Measurements from ENCODE around the gene CAMSAP2. TPM values are rescaled to one million over a fixed set of nuclear protein-coding genes. Genes with fewer than 3 reads are reported as not detected.

Gene CAMSAP2
- total and polyA plus RNA-seq, 8 donors: 2.7 to 10.3 (median 4.4) TPM

DNA sequence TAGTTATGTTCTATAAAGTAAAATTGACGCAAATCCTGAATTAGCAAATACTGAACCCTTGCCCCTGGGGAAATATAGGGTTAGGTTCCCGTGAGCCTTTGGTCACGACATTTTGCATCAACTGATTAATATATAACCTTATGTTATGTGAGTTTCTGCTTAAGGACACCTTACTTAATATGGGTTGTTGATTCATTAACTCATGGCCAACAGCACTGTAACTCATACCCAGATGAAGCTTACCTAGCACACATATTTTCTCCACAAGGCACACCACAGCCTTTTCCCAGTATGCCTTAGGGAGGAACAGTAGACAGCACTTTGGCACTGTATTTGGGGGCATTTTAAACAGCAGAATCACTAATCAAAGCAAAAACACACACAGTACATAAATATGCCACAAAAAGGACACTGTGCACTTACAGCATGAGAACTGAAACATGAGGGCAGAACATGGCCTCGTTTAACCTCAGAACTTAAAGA lies 171.1 kb downstream of the CAMSAP2 start:
- intact Hi-C loops (cut with DNase I): no loop called here
- no peak for DNase-seq
- no peaks in the 10 kb centered on the region for H3K27me3 ChIP-seq
- H3K4me1 ChIP-seq: no peaks in the 10 kb centered on the region
- no peak overlapping the region for H3K27ac ChIP-seq
- no peaks in the 10 kb centered on the region for H3K9me3 ChIP-seq
- whole genome bisulfite sequencing, 2 donors: 74 to 84% methylated on average over 4 of the region's 4 CpGs
- no peak for ATAC-seq
- H3K36me3 ChIP-seq: peaks cover 0 to 60% (median 0%) of the 10 kb centered on the region in 3 donors
- TF ChIP-seq, protein P1, sequence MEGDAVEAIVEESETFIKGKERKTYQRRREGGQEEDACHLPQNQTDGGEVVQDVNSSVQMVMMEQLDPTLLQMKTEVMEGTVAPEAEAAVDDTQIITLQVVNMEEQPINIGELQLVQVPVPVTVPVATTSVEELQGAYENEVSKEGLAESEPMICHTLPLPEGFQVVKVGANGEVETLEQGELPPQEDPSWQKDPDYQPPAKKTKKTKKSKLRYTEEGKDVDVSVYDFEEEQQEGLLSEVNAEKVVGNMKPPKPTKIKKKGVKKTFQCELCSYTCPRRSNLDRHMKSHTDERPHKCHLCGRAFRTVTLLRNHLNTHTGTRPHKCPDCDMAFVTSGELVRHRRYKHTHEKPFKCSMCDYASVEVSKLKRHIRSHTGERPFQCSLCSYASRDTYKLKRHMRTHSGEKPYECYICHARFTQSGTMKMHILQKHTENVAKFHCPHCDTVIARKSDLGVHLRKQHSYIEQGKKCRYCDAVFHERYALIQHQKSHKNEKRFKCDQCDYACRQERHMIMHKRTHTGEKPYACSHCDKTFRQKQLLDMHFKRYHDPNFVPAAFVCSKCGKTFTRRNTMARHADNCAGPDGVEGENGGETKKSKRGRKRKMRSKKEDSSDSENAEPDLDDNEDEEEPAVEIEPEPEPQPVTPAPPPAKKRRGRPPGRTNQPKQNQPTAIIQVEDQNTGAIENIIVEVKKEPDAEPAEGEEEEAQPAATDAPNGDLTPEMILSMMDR (IDR thresholded peaks at IDR 0.05): no peak
- H3K4me3 ChIP-seq: no peak overlapping the region
- FAIRE-seq: no peak

Other genes with a start within 250 kb of the CAMSAP2 start
- gene KIF14, start 118.1 kb upstream of the CAMSAP2 start, total RNA-seq: under 1 TPM in 5 of 6 donors, not detected in 1; 0.04 to 0.22 (median 0.15) TPM
- under 1 TPM in 1 of 2 donors, not detected in 1; 0.04 TPM for gene KIF14, start 118.1 kb upstream of the CAMSAP2 start, polyA plus RNA-seq
- 10 to 100 TPM in 4 of 6 donors, 1 to 10 TPM in 2; 9.0 to 12.8 (median 10.2) TPM for gene DDX59, start 69.0 kb upstream of the CAMSAP2 start, total RNA-seq
- gene DDX59, start 69.0 kb upstream of the CAMSAP2 start, polyA plus RNA-seq: 10 to 100 TPM; 19.9 to 24.6 TPM
- gene GPR25, start 134.1 kb downstream of the CAMSAP2 start, total RNA-seq: under 1 TPM in 1 of 6 donors, not detected in 5; 0.31 TPM
- gene GPR25, start 134.1 kb downstream of the CAMSAP2 start, polyA plus RNA-seq: not detected
- 10 to 100 TPM in 4 of 6 donors, 1 to 10 TPM in 2; 5.0 to 26.6 (median 12.9) TPM for gene INAVA, start 156.0 kb downstream of the CAMSAP2 start, total RNA-seq
- 10 to 100 TPM; 13.1 to 17.8 TPM for gene INAVA, start 156.0 kb downstream of the CAMSAP2 start, polyA plus RNA-seq

Measured in pancreas (tissue), 10 donors.